BJ (cell line): ENCODE results near the gene EPB41L1. TPM values are rescaled to one million over a fixed set of nuclear protein-coding genes. Genes with fewer than 3 reads are reported as not detected.

Experiments
- CTCF ChIA-PET: fragments of 350-600 bp; formaldehyde crosslinking; extraction: SDS; loops from one replicate; lab custom pipeline; 2021; ENCODE audit warnings: antibody characterized with exemption, inconsistent platforms; lab: Yijun Ruan, JAX
- POLR2A ChIA-PET: fragments of 300-600 bp; sonication (Branson Sonifier 250); formaldehyde crosslinking; extraction: SDS; loops from one replicate; lab custom pipeline; 2021; ENCODE audit warnings: antibody characterized with exemption; lab: Charles Lee
- DNase-seq: peaks from one replicate; pipeline ENCODE4 v3.0.0-alpha.2; 2011; ENCODE audit warnings: low read depth
- H3K27me3 ChIP-seq: 2 replicates; pipeline ENCODE4 v1.6.0; 2011; ENCODE audit warnings: low read length; ENCODE audit not compliant: control insufficient read depth, insufficient read depth
- H3K36me3 ChIP-seq: 2 replicates; pipeline ENCODE4 v1.5.1; 2011; ENCODE audit warnings: low read length; ENCODE audit not compliant: control insufficient read depth, insufficient read depth
- H3K4me3 ChIP-seq: 2 replicates; pipeline ENCODE4 v1.5.1; 2011; ENCODE audit warnings: low read depth, mild to moderate bottlenecking, control low read depth, low read length
- CTCF ChIP-seq: IDR thresholded peaks from 2 replicates; pipeline ENCODE4 v1.5.1; 2011; ENCODE audit warnings: low read depth, mild to moderate bottlenecking, control low read depth, inconsistent platforms, low read length, moderate library complexity; ENCODE audit not compliant: insufficient read depth
- polyA plus RNA-seq: library from polyadenylated mRNA; depleted of rRNA; stranded (reverse); fragments of >200 nt; gene quantifications from 2 replicates; pipeline ENCODE4 v1.2.3, GENCODE V29; 2011

Gene EPB41L1
- polyA plus RNA-seq, 1 experiment = 20.2 TPM

GRCh38 chr20:36241678-36242077 is 87.1 kb downstream of the EPB41L1 start:
- Histone ChIP-seq H3K36me3 (peaks cover 21% of the 10 kb centered on the region), H3K27me3 (no peaks in the 10 kb centered on the region), H3K4me3 (no peak overlapping the region)
- no peak for TF ChIP-seq CTCF
- ChIA-PET CTCF (interaction anchor here (1.5 kb wide), 1 partner anchor 198 kb away, joined by 3 read pairs; no protein-coding TSS in a partner anchor), POLR2A (no interaction called here)
- no peak for DNase-seq

- no peaks in the 10 kb centered on the region for H3K27me3 ChIP-seq
- ChIA-PET POLR2A (no interaction called here), CTCF (interaction anchor here (0.8 to 1.4 kb wide), 2 partner anchors 12 to 36 kb away, joined by 3 read pairs; no protein-coding TSS in a partner anchor)
- no peak overlapping the region for H3K4me3 ChIP-seq
- H3K36me3 ChIP-seq = peaks cover 24% of the 10 kb centered on the region
- no peak for TF ChIP-seq CTCF
- DNase-seq = no peak
Measured at GRCh38 chr20:36243726-36244125, 89.2 kb downstream of the EPB41L1 start.

GRCh38 chr20:36246401-36246800 is 91.9 kb downstream of the EPB41L1 start:
- ChIA-PET CTCF (no interaction called here), POLR2A (no interaction called here)
- H3K36me3 ChIP-seq = peaks cover 20% of the 10 kb centered on the region
- TF ChIP-seq CTCF = no peak
- H3K27me3 ChIP-seq = no peaks in the 10 kb centered on the region
- no peak overlapping the region for H3K4me3 ChIP-seq
- DNase-seq = no peak

- H3K36me3 ChIP-seq = peaks cover 26% of the 10 kb centered on the region
- no peaks in the 10 kb centered on the region for H3K27me3 ChIP-seq
- no peak overlapping the region for H3K4me3 ChIP-seq
- ChIA-PET CTCF (no interaction called here), POLR2A (no interaction called here)
- no peak for TF ChIP-seq CTCF
- DNase-seq = no peak
Measured at GRCh38 chr20:36248836-36249235, 94.3 kb downstream of the EPB41L1 start.

GRCh38 chr20:36249450-36249849 is 94.9 kb downstream of the EPB41L1 start:
- ChIA-PET POLR2A (no interaction called here), CTCF (interaction anchor here (1.1 kb wide), 1 partner anchor 14 kb away, joined by 3 read pairs; no protein-coding TSS in a partner anchor)
- no peak overlapping the region for H3K4me3 ChIP-seq
- no peak for DNase-seq
- TF ChIP-seq CTCF = no peak
- no peaks in the 10 kb centered on the region for H3K27me3 ChIP-seq
- peaks cover 24% of the 10 kb centered on the region for H3K36me3 ChIP-seq
